T follicular helper cell (primary cell): ENCODE data around the gene HEXD.

Source experiments
- DNase-seq: peaks from one replicate; pipeline ENCODE4 v3.0.0-alpha.2; 2020; ENCODE audit warnings: low read depth

The HEXD gene

GRCh38 chr17:82489851-82490511 is 71.8 kb downstream of the HEXD start:
- DNase-seq: no peak

DNA sequence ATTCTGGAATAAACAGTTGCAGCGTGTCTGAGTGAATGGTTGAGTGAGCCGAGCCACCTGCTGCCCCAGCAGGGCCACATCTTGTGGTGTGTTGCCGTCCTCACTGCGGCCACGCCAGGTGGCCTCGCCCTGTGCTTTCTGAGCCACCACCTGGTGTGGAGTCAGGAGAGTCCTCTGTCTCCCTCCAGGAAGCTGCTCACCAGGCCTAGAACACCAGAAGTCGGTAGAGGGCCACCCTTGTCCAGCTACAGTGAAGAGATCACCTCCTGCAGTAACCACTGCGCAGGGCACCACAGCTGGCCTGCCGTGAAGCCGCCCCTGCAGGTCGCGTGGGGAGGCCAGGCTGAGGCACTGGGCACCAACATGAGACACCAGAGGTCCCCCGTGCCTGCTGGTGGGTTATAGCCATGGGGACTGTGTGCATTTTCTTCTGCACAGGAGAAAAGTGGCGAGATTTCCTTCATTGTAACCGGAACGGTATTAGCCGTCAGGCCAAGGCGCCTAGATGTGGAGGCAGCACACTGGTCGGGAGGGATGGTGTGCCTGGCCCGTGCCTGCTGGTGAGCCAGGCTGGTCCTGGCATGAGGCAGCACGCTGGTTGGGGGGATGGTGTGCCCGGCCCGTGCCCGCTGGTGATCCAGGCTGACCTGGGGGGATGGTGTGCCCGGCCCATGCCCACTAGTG is 72.5 kb downstream of the HEXD start:
- DNase-seq: no peak

DNA sequence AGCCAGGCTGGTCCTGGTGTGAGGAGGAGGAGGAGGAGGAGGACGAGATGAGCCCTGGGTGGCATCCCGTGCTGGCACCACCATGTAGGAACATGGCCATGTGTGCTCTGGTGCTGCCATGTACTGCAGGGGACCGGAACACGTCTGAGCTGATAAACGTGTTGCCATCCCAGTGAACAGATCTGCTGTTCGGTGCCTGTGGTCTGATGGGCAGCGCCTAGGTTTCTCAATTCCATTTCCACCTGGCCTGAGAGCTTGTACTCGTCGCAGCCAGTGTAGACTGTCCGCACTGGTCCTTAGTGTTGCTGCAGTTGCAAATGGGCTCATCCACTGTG is 73.0 kb downstream of the HEXD start:
- no peak for DNase-seq

DNA sequence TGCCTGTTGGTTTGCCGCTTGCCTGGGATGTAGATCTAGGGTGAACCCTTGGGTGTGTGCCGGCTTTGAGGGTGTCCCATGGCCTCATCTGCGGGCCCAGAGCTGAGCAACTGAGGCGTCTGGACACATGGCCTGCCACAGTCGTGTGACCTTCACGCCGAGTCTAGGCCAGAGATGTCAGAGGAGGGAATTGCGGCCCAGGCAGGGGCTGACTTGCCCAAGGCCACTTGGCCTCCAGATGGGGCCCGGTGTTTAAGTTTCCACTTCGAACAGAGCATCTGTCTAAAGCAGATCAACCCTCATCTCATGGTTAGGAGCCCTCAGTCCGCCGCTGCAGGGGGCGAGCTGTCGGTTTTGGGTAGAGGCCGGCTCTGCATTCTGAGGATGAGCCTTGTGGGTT is 73.4 kb downstream of the HEXD start:
- no peak for DNase-seq
